ENCODE results near the gene DTX3L.

DNA sequence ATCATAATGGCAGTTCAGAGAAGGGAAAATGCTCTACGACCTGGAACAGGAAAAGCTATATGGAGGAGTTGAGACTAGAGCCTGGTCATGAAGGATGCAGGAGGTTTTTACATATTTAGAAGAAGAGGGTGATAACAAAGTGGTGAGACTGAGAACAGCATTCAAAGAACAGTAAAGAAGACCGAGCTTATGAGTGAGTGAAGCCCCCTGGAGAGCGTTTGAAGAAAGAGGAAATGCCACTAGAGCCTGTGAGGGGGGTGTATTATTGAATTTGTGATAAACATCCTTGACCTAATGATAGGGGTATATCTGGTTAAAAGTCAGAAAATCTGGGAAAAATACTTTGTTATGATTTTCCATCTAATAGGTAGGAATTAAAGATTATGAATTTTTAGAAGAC, 4.2 kb upstream of the DTX3L start:
- TF ChIP-seq CREM (IDR thresholded peaks at IDR 0.05; ENCODE audit: low read depth): no peak
- TF ChIP-seq JUNB (IDR thresholded peaks at IDR 0.05): no peak
- TF ChIP-seq, protein P1, sequence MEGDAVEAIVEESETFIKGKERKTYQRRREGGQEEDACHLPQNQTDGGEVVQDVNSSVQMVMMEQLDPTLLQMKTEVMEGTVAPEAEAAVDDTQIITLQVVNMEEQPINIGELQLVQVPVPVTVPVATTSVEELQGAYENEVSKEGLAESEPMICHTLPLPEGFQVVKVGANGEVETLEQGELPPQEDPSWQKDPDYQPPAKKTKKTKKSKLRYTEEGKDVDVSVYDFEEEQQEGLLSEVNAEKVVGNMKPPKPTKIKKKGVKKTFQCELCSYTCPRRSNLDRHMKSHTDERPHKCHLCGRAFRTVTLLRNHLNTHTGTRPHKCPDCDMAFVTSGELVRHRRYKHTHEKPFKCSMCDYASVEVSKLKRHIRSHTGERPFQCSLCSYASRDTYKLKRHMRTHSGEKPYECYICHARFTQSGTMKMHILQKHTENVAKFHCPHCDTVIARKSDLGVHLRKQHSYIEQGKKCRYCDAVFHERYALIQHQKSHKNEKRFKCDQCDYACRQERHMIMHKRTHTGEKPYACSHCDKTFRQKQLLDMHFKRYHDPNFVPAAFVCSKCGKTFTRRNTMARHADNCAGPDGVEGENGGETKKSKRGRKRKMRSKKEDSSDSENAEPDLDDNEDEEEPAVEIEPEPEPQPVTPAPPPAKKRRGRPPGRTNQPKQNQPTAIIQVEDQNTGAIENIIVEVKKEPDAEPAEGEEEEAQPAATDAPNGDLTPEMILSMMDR (IDR thresholded peaks at IDR 0.05 in 2 of 3, conservative IDR thresholded peaks at IDR 0.05 in 1 of 3; ENCODE audit: control insufficient read depth in 2 of 3, extremely low read depth in 1 of 3, insufficient read depth in 1 of 3, low read depth in 3 of 3, low read length in 3 of 3): no peak
- TF ChIP-seq SPI1 (IDR thresholded peaks at IDR 0.05; ENCODE audit: borderline replicate concordance, insufficient read depth, low read depth, low read length): no peak
- no peak for TF ChIP-seq ZZZ3 (IDR thresholded peaks at IDR 0.05; ENCODE audit: control insufficient read depth, insufficient read length, low read depth)
- no peak for TF ChIP-seq POLR2AphosphoS5 (IDR thresholded peaks at IDR 0.05; ENCODE audit: low read length)
- no peak for TF ChIP-seq EZH2 (IDR thresholded peaks at IDR 0.05; ENCODE audit: borderline replicate concordance, control insufficient read depth, low read depth, low read length)
- TF ChIP-seq GATAD2B (conservative IDR thresholded peaks at IDR 0.05; ENCODE audit: low read depth): no peak
- TF ChIP-seq, protein P2, sequence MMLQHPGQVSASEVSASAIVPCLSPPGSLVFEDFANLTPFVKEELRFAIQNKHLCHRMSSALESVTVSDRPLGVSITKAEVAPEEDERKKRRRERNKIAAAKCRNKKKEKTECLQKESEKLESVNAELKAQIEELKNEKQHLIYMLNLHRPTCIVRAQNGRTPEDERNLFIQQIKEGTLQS (IDR thresholded peaks at IDR 0.05; ENCODE audit: borderline replicate concordance, extremely low read depth, low read depth, low read length): no peak
- TF ChIP-seq CBX3 (IDR thresholded peaks at IDR 0.05; ENCODE audit: borderline replicate concordance, low read depth): no peak
